Gastroesophageal sphincter (tissue), 3 donors: ENCODE results near the gene ZNF30.

Experiments used
- EP300 ChIP-seq: sonication (generic); formaldehyde crosslinking; IDR thresholded peaks from one replicate; pipeline ENCODE4 v1.6.1; 2017; ENCODE audit warnings: antibody characterized with exemption, mild to moderate bottlenecking
- POLR2A ChIP-seq, 2 donors: fragments of 450-650 bp; IDR thresholded peaks; one replicate each; pipeline ENCODE4 v1.6.1; 2017; ENCODE audit warnings: antibody characterized with exemption in 2 of 2, mild to moderate bottlenecking in 2 of 2, moderate library complexity in 1 of 2
- POLR2AphosphoS5 ChIP-seq: sonication (generic); formaldehyde crosslinking; IDR thresholded peaks from one replicate; pipeline ENCODE4 v1.6.1; 2017; ENCODE audit warnings: antibody characterized with exemption
- TF ChIP-seq, protein P1 (sequence below), 4 experiments: fragments of 200-600 bp in 2 of 4; fragments of 450-650 bp in 2 of 4; sonication (generic) in 1 of 4; IDR thresholded peaks; one replicate each; pipeline ENCODE4 v1.5.1; 2017 to 2019; ENCODE audit warnings: antibody characterized with exemption in 4 of 4, mild to moderate bottlenecking in 2 of 4, moderate library complexity in 2 of 4

DNA sequence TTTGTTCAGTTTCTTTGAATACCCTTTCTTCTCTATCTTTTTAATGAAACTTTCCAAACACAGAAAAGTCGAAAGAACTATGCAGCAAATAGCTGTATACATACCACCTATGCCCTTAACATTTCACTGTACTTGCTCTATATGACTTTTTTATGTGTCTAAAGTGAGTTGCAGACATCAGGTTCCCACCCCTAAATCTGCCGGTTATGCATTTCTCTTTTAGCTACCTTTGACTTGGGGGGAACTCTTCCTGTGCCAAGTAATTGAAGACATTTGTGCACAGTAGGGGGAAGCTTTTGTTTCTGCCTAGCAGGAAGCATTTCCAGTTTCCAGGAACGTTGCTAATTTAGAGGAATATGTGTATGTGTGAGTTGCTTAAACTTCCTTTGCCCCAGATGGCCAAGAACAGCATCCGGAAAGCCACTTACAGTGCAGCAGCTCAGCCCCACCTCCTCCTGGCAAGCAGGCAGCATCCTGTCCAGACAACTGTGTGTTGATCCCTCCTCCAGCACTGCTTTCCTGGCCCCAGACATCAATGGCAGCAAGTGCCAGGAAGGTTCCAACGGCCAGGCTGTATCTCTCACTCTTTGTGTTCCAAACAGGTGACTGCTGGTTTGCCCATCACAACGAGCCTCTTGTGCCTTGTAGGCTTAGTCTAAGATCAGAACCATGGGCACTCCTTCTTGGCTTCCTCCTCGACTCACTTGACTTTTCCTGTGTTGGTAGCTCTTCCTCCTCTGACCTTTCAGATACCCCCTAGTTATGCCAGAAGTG lies 58.7 kb downstream of the ZNF30 start:
- TF ChIP-seq, protein P1, sequence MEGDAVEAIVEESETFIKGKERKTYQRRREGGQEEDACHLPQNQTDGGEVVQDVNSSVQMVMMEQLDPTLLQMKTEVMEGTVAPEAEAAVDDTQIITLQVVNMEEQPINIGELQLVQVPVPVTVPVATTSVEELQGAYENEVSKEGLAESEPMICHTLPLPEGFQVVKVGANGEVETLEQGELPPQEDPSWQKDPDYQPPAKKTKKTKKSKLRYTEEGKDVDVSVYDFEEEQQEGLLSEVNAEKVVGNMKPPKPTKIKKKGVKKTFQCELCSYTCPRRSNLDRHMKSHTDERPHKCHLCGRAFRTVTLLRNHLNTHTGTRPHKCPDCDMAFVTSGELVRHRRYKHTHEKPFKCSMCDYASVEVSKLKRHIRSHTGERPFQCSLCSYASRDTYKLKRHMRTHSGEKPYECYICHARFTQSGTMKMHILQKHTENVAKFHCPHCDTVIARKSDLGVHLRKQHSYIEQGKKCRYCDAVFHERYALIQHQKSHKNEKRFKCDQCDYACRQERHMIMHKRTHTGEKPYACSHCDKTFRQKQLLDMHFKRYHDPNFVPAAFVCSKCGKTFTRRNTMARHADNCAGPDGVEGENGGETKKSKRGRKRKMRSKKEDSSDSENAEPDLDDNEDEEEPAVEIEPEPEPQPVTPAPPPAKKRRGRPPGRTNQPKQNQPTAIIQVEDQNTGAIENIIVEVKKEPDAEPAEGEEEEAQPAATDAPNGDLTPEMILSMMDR (IDR thresholded peaks at IDR 0.05) = no peak
- TF ChIP-seq POLR2A (IDR thresholded peaks at IDR 0.05) = no peak
- TF ChIP-seq POLR2AphosphoS5 = peak; percentile 43
- TF ChIP-seq EP300 = no peak
